MM.1S (cell line): ENCODE data around the gene TPCN1.

Source experiments
- DNase-seq: peaks from one replicate; pipeline ENCODE4 v3.0.0-alpha.2; 2015
- H2AFZ ChIP-seq: fragments of 300-600 bp; sonication (generic); 2 replicates; pipeline ENCODE4 v1.6.0; 2016; ENCODE audit warnings: antibody characterized with exemption, low read length
- H3F3A ChIP-seq: fragments of 300-600 bp; sonication (generic); 2 replicates; pipeline ENCODE4 v1.6.1; 2016; ENCODE audit warnings: mild to moderate bottlenecking, antibody characterized with exemption, low read length, moderate library complexity, mixed read lengths; ENCODE audit not compliant: insufficient read depth
- H3K27ac ChIP-seq: fragments of 300-600 bp; sonication (generic); 2 replicates; pipeline ENCODE4 v1.5.1; 2016; ENCODE audit warnings: mild to moderate bottlenecking, low read length
- H3K27me3 ChIP-seq: fragments of 300-600 bp; sonication (generic); replicated peaks from 2 replicates; pipeline ENCODE4 v1.6.0; 2016; ENCODE audit warnings: low read length; ENCODE audit not compliant: insufficient read depth
- H3K36me3 ChIP-seq: fragments of 300-600 bp; sonication (generic); replicated peaks from 2 replicates; pipeline ENCODE4 v1.6.1; 2016; ENCODE audit warnings: mild to moderate bottlenecking, low read length, mixed read lengths; ENCODE audit not compliant: insufficient read depth
- H3K4me1 ChIP-seq: fragments of 300-600 bp; sonication (generic); 2 replicates; pipeline ENCODE4 v1.6.1; 2016; ENCODE audit warnings: low read length, mixed read lengths
- H3K4me2 ChIP-seq: fragments of 300-600 bp; sonication (generic); 2 replicates; pipeline ENCODE4 v1.6.0; 2016; ENCODE audit warnings: low read depth, low read length
- H3K4me3 ChIP-seq: fragments of 300-600 bp; sonication (generic); 2 replicates; pipeline ENCODE4 v1.5.1; 2016; ENCODE audit warnings: low read length, mixed read lengths
- H3K79me2 ChIP-seq: fragments of 300-600 bp; sonication (generic); 2 replicates; pipeline ENCODE4 v1.6.1; 2016; ENCODE audit warnings: mixed run types, low read length, mixed read lengths
- H3K9ac ChIP-seq: fragments of 300-600 bp; sonication (generic); 2 replicates; pipeline ENCODE4 v1.6.1; 2016; ENCODE audit warnings: low read length, mixed read lengths
- H3K9me2 ChIP-seq: fragments of 300-600 bp; sonication (generic); replicated peaks from 2 replicates; pipeline ENCODE4 v1.6.1; 2016; ENCODE audit warnings: mild to moderate bottlenecking, low read length, mixed read lengths; ENCODE audit not compliant: insufficient read depth
- H3K9me3 ChIP-seq: fragments of 300-600 bp; sonication (generic); replicated peaks from 2 replicates; pipeline ENCODE4 v1.6.1; 2016; ENCODE audit warnings: mild to moderate bottlenecking, low read length, mixed read lengths; ENCODE audit not compliant: insufficient read depth
- H4K20me1 ChIP-seq: fragments of 300-600 bp; sonication (generic); 2 replicates; pipeline ENCODE4 v1.6.1; 2016; ENCODE audit warnings: mild to moderate bottlenecking, low read length, moderate library complexity, mixed read lengths; ENCODE audit not compliant: insufficient read depth
- EZH2 ChIP-seq: fragments of 300-600 bp; sonication (generic); optimal IDR thresholded peaks from 2 replicates; pipeline ENCODE3; 2017; ENCODE audit warnings: low read depth, mild to moderate bottlenecking, antibody characterized with exemption, low read length, mixed read lengths
- EZH2phosphoT487 ChIP-seq: fragments of 300-600 bp; sonication (generic); IDR thresholded peaks from 2 replicates; pipeline ENCODE4 v1.6.1; 2018; ENCODE audit warnings: antibody characterized with exemption, low read length
- TF ChIP-seq, protein P1 (sequence below): fragments of 300-600 bp; sonication (generic); IDR thresholded peaks from 2 replicates; pipeline ENCODE4 v1.5.1; 2016; ENCODE audit warnings: antibody characterized with exemption, low read length, mixed read lengths

Gene TPCN1

DNA sequence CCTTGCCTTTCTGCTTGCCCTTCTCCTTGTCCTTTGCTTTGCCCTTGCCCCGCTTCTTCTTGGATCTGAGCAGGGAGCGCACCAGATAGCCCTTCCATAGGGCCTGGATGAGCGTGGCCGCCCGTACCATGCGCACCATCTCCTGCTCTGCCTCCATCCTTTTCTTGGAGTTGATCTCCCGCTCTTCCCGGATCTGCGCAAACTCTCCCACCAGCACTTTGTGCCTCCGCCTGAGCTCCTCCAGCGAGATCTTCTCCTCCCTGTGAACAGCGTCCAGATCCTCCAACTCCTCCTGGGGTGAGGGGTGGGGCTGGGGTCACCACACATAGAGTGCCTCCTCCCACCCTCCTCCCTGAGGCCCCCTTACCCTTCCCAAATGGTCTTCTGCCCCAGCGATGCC is 25.7 kb upstream of the TPCN1 start:
- no peaks in the 10 kb centered on the region for H3K9me3 ChIP-seq
- no peak overlapping the region for H2AFZ ChIP-seq
- TF ChIP-seq EZH2phosphoT487: no peak
- TF ChIP-seq EZH2: no peak
- TF ChIP-seq, protein P1, sequence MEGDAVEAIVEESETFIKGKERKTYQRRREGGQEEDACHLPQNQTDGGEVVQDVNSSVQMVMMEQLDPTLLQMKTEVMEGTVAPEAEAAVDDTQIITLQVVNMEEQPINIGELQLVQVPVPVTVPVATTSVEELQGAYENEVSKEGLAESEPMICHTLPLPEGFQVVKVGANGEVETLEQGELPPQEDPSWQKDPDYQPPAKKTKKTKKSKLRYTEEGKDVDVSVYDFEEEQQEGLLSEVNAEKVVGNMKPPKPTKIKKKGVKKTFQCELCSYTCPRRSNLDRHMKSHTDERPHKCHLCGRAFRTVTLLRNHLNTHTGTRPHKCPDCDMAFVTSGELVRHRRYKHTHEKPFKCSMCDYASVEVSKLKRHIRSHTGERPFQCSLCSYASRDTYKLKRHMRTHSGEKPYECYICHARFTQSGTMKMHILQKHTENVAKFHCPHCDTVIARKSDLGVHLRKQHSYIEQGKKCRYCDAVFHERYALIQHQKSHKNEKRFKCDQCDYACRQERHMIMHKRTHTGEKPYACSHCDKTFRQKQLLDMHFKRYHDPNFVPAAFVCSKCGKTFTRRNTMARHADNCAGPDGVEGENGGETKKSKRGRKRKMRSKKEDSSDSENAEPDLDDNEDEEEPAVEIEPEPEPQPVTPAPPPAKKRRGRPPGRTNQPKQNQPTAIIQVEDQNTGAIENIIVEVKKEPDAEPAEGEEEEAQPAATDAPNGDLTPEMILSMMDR: no peak
- no peak overlapping the region for H3K9ac ChIP-seq
- DNase-seq: no peak
- H3K79me2 ChIP-seq: no peaks in the 10 kb centered on the region
- H3K36me3 ChIP-seq: no peaks in the 10 kb centered on the region
- no peaks in the 10 kb centered on the region for H3K27me3 ChIP-seq
- no peaks in the 10 kb centered on the region for H3K9me2 ChIP-seq
- no peak overlapping the region for H3K4me2 ChIP-seq
- H4K20me1 ChIP-seq: no peaks in the 10 kb centered on the region
- no peaks in the 10 kb centered on the region for H3F3A ChIP-seq
- H3K27ac ChIP-seq: no peak overlapping the region
- no peak overlapping the region for H3K4me3 ChIP-seq
- H3K4me1 ChIP-seq: no peaks in the 10 kb centered on the region

GRCh38 chr12:113196582-113196981 is 24.7 kb upstream of the TPCN1 start:
- H3K4me2 ChIP-seq: no peak overlapping the region
- H3K27ac ChIP-seq: no peak overlapping the region
- no peaks in the 10 kb centered on the region for H3K4me1 ChIP-seq
- TF ChIP-seq, protein P1: no peak
- TF ChIP-seq EZH2: no peak
- no peak for TF ChIP-seq EZH2phosphoT487
- H3K36me3 ChIP-seq: no peaks in the 10 kb centered on the region
- H3K9me2 ChIP-seq: no peaks in the 10 kb centered on the region
- H3F3A ChIP-seq: no peaks in the 10 kb centered on the region
- H3K79me2 ChIP-seq: no peaks in the 10 kb centered on the region
- DNase-seq: no peak
- H3K9me3 ChIP-seq: no peaks in the 10 kb centered on the region
- no peak overlapping the region for H3K9ac ChIP-seq
- no peaks in the 10 kb centered on the region for H3K27me3 ChIP-seq
- no peak overlapping the region for H2AFZ ChIP-seq
- H4K20me1 ChIP-seq: no peaks in the 10 kb centered on the region
- H3K4me3 ChIP-seq: no peak overlapping the region

DNA sequence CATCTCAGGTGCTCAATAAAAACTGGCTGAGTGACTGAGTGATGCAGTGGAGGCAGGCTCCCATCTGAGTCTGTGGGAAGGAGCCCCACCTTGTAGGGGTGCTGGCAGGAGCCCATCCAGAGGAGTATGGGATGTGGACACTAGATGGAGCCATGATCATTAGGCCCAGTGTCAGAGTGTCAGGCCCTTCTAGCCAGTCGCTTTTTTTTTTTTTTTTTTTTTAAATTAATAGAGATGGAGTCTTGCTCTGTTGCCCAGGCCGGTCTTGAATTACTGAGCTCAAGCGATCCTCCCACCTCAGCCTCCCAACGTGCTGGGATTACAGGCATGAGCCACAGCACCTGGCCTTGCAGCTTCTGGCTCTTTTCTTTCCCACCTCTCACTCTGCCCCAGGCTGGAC is 24.3 kb upstream of the TPCN1 start:
- Histone ChIP-seq H4K20me1 (no peaks in the 10 kb centered on the region), H3F3A (no peaks in the 10 kb centered on the region), H2AFZ (no peak overlapping the region), H3K4me2 (no peak overlapping the region), H3K36me3 (no peaks in the 10 kb centered on the region), H3K9me3 (no peaks in the 10 kb centered on the region), H3K27ac (no peak overlapping the region), H3K79me2 (no peaks in the 10 kb centered on the region), H3K4me3 (no peak overlapping the region), H3K9me2 (no peaks in the 10 kb centered on the region), H3K27me3 (no peaks in the 10 kb centered on the region), H3K9ac (no peak overlapping the region), H3K4me1 (no peaks in the 10 kb centered on the region)
- DNase-seq: peak; percentile 51
- no peak for TF ChIP-seq EZH2phosphoT487
- TF ChIP-seq, protein P1: peak; percentile 46
